Activated T-helper 9 cell treated with anti-CD3 and anti-CD28 coated beads, Interleukin-2, amount 50 U/mL, for 16 hours (primary cell): ENCODE measurements around the gene ERBB2.
A peak's percentile ranks its signal among the peaks of the same experiment; 100 is the strongest.
"Not testable (repeated sequence)": the region's sequence is repeated elsewhere in the genome, so short reads cannot be mapped to it uniquely, and the experiment has no call there.

Source experiments
- DNase-seq: peaks from one replicate; pipeline ENCODE4 v3.0.0-alpha.2; 2020; ENCODE audit warnings: low read depth

The ERBB2 gene

GRCh38 chr17:39678340-39679116 is 21.3 kb upstream of the ERBB2 start:
- no peak for DNase-seq

DNA sequence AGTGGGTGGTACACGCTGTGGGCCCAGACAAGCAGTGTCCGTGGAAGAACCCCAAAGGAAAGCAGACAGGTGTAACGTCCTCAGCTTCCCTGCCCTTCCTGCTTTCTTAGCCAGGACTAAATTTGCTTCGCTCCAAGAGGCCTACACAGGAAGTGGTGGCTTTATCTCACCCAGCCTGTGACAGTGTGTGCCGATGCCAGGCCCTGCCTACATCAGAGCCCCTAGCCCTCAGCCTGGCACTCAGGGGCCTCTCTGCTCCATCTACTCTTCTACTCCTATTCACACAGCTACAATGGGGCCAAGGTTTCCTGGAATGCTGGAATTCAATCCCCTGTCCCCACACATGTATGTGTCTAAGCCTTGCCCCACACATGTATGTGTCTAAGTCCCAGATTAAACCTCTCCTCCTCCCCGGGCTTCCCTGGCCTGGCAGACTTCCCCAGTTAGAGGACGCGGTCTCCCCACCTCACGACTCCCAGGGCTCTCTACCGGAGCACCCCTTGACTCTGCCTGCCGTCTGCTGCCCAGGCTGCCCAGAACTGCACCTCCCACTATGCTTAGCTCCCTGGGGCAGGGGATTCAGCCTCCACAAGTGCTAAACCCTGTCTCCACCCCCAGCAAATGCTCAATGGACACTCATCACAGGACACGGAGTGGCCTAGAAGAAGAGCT is 20.2 kb upstream of the ERBB2 start:
- DNase-seq: no peak

GRCh38 chr17:39683295-39683939 is 16.4 kb upstream of the ERBB2 start:
- DNase-seq: no peak

DNA sequence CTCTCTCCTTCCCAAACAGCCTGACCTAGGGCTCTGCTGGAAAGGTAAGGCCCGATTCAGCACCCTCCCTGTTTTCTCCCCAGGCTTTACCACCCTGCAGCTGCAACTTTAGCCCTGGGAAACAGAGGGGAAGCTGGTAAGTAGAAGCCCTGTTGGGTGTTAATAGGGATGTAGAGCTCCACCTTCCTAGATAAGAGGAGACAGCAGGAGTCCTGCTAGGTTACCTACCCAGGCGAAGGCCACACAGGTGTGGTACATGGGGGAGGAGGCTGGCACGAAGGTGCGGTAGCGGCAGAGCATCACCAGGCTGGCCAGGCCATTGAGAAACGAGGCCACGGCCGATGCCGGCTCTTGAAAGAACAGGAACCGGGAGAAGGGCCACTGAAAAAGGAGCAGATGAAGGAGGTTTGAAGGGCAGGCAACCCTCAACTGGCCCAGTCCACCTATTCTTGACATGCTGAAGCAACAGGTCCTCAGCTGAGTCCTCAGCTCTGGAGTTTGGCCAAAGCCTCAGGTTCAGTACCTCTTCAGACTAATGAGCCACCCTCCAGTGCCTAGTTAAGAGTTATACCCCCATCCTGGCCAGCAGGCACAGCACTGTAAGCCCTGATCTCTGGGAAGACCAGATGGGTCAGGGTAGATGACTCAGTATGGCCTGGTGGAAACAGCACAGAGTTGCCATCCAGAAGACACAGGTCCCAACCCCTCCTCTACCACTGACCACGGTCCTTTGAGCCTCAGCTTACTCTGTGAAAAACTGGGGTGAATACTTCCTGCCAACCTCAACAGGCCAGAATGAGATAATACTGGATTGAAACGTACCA is 15.3 kb upstream of the ERBB2 start:
- DNase-seq: no peak

DNA sequence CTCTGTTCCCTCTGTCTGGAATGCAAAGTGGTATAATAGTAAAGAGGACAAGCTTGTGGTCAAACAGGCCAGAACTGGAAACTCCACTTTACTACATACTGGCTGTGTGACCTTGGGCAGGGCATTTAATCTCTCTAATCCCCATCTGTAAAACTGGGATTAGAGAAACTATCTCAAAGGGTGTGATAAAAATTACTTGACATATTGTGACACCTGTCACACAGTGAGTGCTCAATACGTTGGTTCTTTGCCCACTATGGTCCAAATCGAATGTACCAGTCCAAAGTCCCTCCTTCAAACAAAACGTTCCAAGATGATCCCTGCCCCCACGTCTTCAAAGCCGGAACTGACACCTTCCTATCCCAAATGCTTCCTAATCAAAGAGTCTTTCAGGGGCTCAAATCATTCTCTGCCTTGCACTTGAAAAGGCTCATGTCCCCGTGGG is 12.7 kb upstream of the ERBB2 start:
- no peak for DNase-seq

- DNase-seq: peak; percentile 73
These were observed 12.1 kb upstream of the ERBB2 start, which contains the start of gene PGAP3 for GRCh38 chr17:39687546-39688474. Gene PGAP3, minus strand, starts transcription at chr17:39688057. Its CDS starts 43 bp downstream, at chr17:39688014.

DNA sequence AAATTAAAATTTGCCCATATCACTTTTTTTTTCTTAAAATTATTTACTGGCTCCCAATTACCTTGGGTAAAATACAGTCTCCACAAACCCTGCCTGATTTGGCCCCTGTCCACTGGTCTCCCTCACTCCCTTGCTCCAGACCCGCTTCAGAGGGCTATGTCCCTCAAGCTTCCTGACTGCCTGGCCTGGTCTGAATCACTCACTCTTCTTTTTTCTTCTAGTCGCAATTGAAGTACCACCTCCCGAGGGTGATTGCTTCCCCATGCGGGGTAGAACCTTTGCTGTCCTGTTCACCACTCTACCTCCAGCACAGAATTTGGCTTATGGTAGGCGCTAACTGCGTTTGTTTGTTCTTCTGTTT is 11.4 kb upstream of the ERBB2 start:
- no peak for DNase-seq

DNA sequence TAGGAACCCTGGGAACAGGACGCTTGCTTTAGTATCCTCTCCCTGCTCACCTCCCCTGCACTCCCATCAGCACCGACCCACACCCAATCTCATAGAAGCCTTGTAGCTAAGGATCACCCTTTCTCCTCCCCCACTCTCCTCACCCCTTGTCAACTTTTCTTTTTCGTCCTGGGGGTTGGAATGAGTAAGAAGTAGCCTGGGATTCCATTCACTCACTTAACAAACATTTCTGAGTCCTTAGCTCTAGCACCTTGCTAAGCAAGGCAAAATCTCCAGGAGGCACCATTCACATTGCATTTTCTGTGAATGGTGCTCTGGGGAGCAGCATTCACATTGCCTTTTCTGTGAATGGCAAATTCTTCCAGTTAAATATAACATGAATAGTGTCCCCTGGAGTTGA is 10.9 kb upstream of the ERBB2 start:
- DNase-seq: no peak

DNA sequence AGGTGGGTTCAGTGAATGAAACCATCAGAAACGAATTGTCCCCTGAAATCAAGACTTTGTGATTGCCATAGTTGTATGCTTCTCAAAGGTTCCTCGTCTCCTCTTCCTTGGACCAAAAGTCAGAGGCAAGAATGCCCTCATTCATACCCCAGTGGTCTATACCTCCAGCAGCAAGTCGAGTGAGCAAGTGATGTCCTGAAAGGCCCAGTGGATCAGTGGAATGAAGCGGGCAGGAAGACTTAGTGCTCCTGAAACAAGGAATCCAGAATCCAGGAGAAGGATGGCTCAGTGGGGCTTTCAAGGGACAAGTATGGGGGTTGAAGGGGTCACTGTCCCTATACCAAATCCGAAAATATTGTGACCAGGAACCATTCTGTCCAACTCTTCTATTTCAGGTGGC is 5.3 kb upstream of the ERBB2 start:
- DNase-seq: no peak

DNA sequence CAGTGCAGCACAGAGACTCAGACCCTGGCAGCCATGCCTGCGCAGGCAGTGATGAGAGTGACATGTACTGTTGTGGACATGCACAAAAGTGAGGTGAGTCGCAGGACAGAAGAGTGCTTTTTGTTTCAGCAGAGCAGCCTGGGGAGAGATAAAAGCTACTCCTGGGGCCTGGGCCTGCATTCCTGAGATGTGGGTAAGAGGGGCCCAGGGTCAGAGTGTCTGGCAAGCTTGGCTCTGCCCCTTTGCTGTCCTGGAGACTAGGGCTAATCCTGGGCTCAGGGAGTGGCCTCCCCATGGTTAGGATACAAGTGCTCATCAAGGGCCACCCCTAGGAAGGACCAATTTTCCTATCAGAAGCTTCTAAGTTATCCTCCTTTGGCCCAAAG is 4.8 kb upstream of the ERBB2 start:
- DNase-seq: no peak

GRCh38 chr17:39696731-39697130 is 3.1 kb upstream of the ERBB2 start:
- DNase-seq: no peak

DNA sequence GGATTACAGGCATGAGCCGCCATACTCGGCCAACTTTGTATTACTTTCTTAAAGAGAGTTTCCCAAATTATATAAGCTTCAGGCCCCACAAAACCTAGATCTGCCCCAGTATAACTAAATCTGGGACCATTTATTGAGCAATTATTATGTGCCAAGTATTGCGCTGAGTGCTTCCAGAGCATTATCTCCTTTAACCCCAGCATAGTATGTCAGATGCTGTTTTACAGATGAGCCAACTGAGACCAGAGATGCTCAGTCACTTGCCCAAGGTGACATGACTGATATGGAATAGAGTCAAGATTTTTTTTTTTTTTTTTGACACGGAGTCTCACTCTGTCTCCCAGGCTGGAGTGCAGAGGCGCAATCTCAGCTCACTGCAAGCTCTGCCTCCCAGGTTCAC is 1.9 kb upstream of the ERBB2 start:
- no peak for DNase-seq

GRCh38 chr17:39699157-39699817 is 577 bp upstream of the ERBB2 start:
- DNase-seq: not testable (repeated sequence)

- no peak for DNase-seq
These were observed 504 bp downstream of the ERBB2 start for GRCh38 chr17:39700148-39700987.

- no peak for DNase-seq
These were observed 1.3 kb downstream of the ERBB2 start for GRCh38 chr17:39701012-39701783.

DNA sequence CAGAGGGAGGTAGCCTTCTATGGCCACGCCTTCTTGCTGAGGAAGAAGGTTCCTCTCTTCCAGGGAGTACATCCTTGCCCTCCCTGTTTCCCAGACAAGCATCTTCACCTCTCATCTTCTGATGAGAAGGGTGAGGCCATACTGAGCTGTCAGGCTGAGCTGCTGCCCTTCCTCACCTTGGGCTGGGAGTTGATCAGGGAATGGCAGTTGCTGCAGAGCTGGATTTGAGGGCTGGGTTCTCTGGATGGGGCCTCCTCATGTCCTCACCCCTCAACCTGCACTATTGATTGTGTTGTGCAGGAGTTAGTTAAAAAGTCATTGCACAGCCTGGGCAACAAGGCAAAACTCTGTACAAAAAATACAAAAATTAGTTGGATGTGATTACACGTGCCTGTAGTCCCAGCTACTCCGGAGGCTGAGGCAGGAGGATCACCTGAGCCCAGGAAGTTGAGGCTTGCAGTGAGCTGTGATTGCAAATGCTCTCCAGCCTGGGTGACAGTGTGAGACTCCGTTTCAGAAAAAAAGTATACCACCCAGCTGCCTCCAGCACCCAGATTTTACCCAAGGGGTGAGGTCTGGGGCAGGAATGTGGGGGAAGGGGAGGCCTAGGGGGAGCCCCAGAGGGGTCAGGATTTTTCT is 2.0 kb downstream of the ERBB2 start:
- no peak for DNase-seq

- DNase-seq: no peak
These were observed 3.3 kb downstream of the ERBB2 start for GRCh38 chr17:39702901-39703893.
